Urothelium cell line (cell line): ENCODE data around the gene FBH1.
"Not testable (repeated sequence)": the region's sequence is repeated elsewhere in the genome, so short reads cannot be mapped to it uniquely, and the experiment has no call there.

ENCODE experiments used
- DNase-seq: peaks from one replicate; pipeline ENCODE4 v3.0.0; 2011; ENCODE audit warnings: low spot score, mixed read lengths
- FAIRE-seq: peaks from 2 replicates; lab custom pipeline; 2011; peaks lifted over from hg19 to GRCh38; lab: Jason Lieb, UNC

Gene FBH1

GRCh38 chr10:5937016-5937415 lies 47.0 kb downstream of the FBH1 start:
- DNase-seq = no peak
- FAIRE-seq = no peak

GRCh38 chr10:5938291-5938690 lies 48.2 kb downstream of the FBH1 start:
- no peak for FAIRE-seq
- no peak for DNase-seq

- FAIRE-seq (no peak), DNase-seq (no peak)
These were observed 50.8 kb downstream of the FBH1 start for GRCh38 chr10:5940807-5941218.

- no peak for FAIRE-seq
These were observed 51.5 kb downstream of the FBH1 start for GRCh38 chr10:5941579-5941978.

GRCh38 chr10:5942001-5942400 lies 52.0 kb downstream of the FBH1 start:
- FAIRE-seq = no peak
- no peak for DNase-seq

More at GRCh38 chr10:5941579-5941978, 51.5 kb downstream of the FBH1 start:
- no peak for DNase-seq

GRCh38 chr10:5942474-5942873 lies 52.4 kb downstream of the FBH1 start:
- DNase-seq (no peak), FAIRE-seq (no peak)

- FAIRE-seq = no peak
- DNase-seq = no peak
These were observed 53.5 kb downstream of the FBH1 start for GRCh38 chr10:5943536-5943935.

GRCh38 chr10:5944389-5945189 lies 54.5 kb downstream of the FBH1 start:
- FAIRE-seq (no peak), DNase-seq (peak; percentile 83)

- FAIRE-seq (no peak), DNase-seq (no peak)
These were observed 55.1 kb downstream of the FBH1 start for GRCh38 chr10:5945190-5945509.

GRCh38 chr10:5945561-5946418 lies 55.7 kb downstream of the FBH1 start:
- peak; percentile 45 for DNase-seq
- FAIRE-seq = no peak

GRCh38 chr10:5946419-5946775 lies 56.4 kb downstream of the FBH1 start:
- not testable (repeated sequence) for DNase-seq, FAIRE-seq

- no peak for FAIRE-seq
These were observed 56.7 kb downstream of the FBH1 start for GRCh38 chr10:5946786-5947185.

GRCh38 chr10:5947471-5948207 lies 57.6 kb downstream of the FBH1 start:
- no peak for FAIRE-seq

More at GRCh38 chr10:5946786-5947185, 56.7 kb downstream of the FBH1 start:
- no peak for DNase-seq

GRCh38 chr10:5948208-5948585 lies 58.2 kb downstream of the FBH1 start:
- DNase-seq = no peak
- FAIRE-seq = no peak

More at GRCh38 chr10:5947471-5948207, 57.6 kb downstream of the FBH1 start:
- DNase-seq = no peak

GRCh38 chr10:5949009-5949759 lies 59.1 kb downstream of the FBH1 start:
- DNase-seq = no peak
- no peak for FAIRE-seq

- FAIRE-seq (no peak), DNase-seq (peak; percentile 46)
These were observed 61.2 kb downstream of the FBH1 start for GRCh38 chr10:5951167-5951711.

GRCh38 chr10:5951721-5952407 lies 61.8 kb downstream of the FBH1 start:
- DNase-seq = no peak
- FAIRE-seq = no peak

GRCh38 chr10:5952731-5953385 lies 62.8 kb downstream of the FBH1 start:
- FAIRE-seq = no peak
- no peak for DNase-seq

GRCh38 chr10:5953676-5954075 lies 63.6 kb downstream of the FBH1 start:
- DNase-seq (no peak), FAIRE-seq (no peak)
